EL (cell line): ENCODE results near the gene PLA2G5.

ENCODE experiments used
- DNase-seq: peaks from one replicate; pipeline ENCODE4 v3.0.0-alpha.2; 2016

PLA2G5 gene

GRCh38 chr1:20093303-20093702, 23.3 kb downstream of the PLA2G5 start:
- no peak for DNase-seq

GRCh38 chr1:20093940-20094391, 24.0 kb downstream of the PLA2G5 start:
- DNase-seq: no peak

GRCh38 chr1:20095564-20096434, 25.8 kb downstream of the PLA2G5 start:
- DNase-seq: no peak

- no peak for DNase-seq
Measured at GRCh38 chr1:20096840-20097447, 26.9 kb downstream of the PLA2G5 start.

GRCh38 chr1:20099533-20099932, 29.5 kb downstream of the PLA2G5 start:
- DNase-seq: no peak

GRCh38 chr1:20100632-20101355, 30.8 kb downstream of the PLA2G5 start:
- DNase-seq: peak; percentile 44

GRCh38 chr1:20102875-20103274, 32.9 kb downstream of the PLA2G5 start:
- DNase-seq: peak; percentile 6

GRCh38 chr1:20105856-20106255, 35.9 kb downstream of the PLA2G5 start:
- no peak for DNase-seq

- no peak for DNase-seq
Measured at GRCh38 chr1:20107351-20107750, 37.4 kb downstream of the PLA2G5 start.

GRCh38 chr1:20107796-20108195, 37.8 kb downstream of the PLA2G5 start:
- no peak for DNase-seq

GRCh38 chr1:20108366-20109123, 38.6 kb downstream of the PLA2G5 start:
- DNase-seq: no peak

- no peak for DNase-seq
Measured at GRCh38 chr1:20109223-20109856, 39.3 kb downstream of the PLA2G5 start.

- peak; percentile 34 for DNase-seq
Measured at GRCh38 chr1:20110679-20111078, 40.7 kb downstream of the PLA2G5 start.

- no peak for DNase-seq
Measured at GRCh38 chr1:20111452-20111851, 41.5 kb downstream of the PLA2G5 start.

GRCh38 chr1:20112279-20113000, 42.4 kb downstream of the PLA2G5 start:
- DNase-seq: peak; percentile 13

GRCh38 chr1:20114021-20114648, 44.1 kb downstream of the PLA2G5 start:
- no peak for DNase-seq

GRCh38 chr1:20115479-20115878, 45.5 kb downstream of the PLA2G5 start:
- DNase-seq: no peak

GRCh38 chr1:20115916-20116315, 45.9 kb downstream of the PLA2G5 start:
- DNase-seq: no peak

GRCh38 chr1:20117236-20117635, 47.2 kb downstream of the PLA2G5 start:
- DNase-seq: no peak

- no peak for DNase-seq
Measured at GRCh38 chr1:20119347-20119746, 49.4 kb downstream of the PLA2G5 start, which contains the start of gene PLA2G2D. TSS of gene PLA2G2D (minus strand) at chr1:20119536. CDS start at chr1:20119498, 38 bp downstream.

- no peak for DNase-seq
Measured at GRCh38 chr1:20120796-20121195, 50.8 kb downstream of the PLA2G5 start.
